ENCODE results near the gene ZNRF1. TPM values are rescaled to one million over a fixed set of nuclear protein-coding genes. Genes with fewer than 3 reads are reported as not detected.

Gene ZNRF1
- total RNA-seq, 1 experiment from 2014 or later: 48.2 TPM

- ChIA-PET POLR2A (interaction anchor here (0.8 to 1.3 kb wide), 3 partner anchors 13 to 27 kb away, joined by 3 to 6 read pairs (median 5); partner anchors contain the start of genes WDR59 and ZNRF1), RAD21 (ENCODE audit: low non-redundant PET in 1 of 2, low total read pairs in 2 of 2, uncharacterized antibody in 2 of 2, unreplicated experiment in 2 of 2) (interaction anchor here (1.2 to 1.3 kb wide), 2 partner anchors 99 to 100 kb away, joined by 3 to 4 read pairs; no protein-coding TSS in a partner anchor), CTCF (interaction anchor here (0.9 to 3.3 kb wide), 4 partner anchors 13 to 99 kb away, joined by 3 to 19 read pairs (median 10); partner anchors contain the start of gene ZNRF1)
- H3K27me3 ChIP-seq (ENCODE audit: insufficient read depth, low read length): no peaks in the 10 kb centered on the region
- peak; percentile 57 for TF ChIP-seq MAX (IDR thresholded peaks at IDR 0.05)
- TF ChIP-seq YY1 (IDR thresholded peaks at IDR 0.05; ENCODE audit: extremely low read depth, insufficient replicate concordance, low read depth, low read length): peak; percentile 51
- no peak for TF ChIP-seq CTCF (IDR thresholded peaks at IDR 0.05 in 2 of 3, conservative IDR thresholded peaks at IDR 0.05 in 1 of 3; ENCODE audit: borderline replicate concordance in 1 of 3, insufficient read depth in 1 of 3, low read depth in 2 of 3, low read length in 2 of 3)
- TF ChIP-seq SRF (IDR thresholded peaks at IDR 0.05; ENCODE audit: low read depth): 0 out of 2 replicates have a peak, but pooled peaks have one; percentile 34
- TF ChIP-seq ZNF274 (IDR thresholded peaks at IDR 0.05; ENCODE audit: low read depth, low read length): no peak
- peak; percentile 88 for TF ChIP-seq FOSL1 (IDR thresholded peaks at IDR 0.05; ENCODE audit: low read depth)
- TF ChIP-seq SP1 (IDR thresholded peaks at IDR 0.05; ENCODE audit: low read depth): peak; percentile 79
- TF ChIP-seq, protein P1, sequence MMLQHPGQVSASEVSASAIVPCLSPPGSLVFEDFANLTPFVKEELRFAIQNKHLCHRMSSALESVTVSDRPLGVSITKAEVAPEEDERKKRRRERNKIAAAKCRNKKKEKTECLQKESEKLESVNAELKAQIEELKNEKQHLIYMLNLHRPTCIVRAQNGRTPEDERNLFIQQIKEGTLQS (IDR thresholded peaks at IDR 0.05): 0 out of 2 replicates have a peak, but pooled peaks have one; percentile 17
- peak; percentile 38; the same call in 1 of the 2 replicates for TF ChIP-seq RAD21 (IDR thresholded peaks at IDR 0.05; ENCODE audit: low read depth)
- no peak for TF ChIP-seq SIN3A (IDR thresholded peaks at IDR 0.05; ENCODE audit: low read depth)
- TF ChIP-seq CEBPB (IDR thresholded peaks at IDR 0.05; ENCODE audit: low read depth): 0 out of 2 replicates have a peak, but pooled peaks have one; percentile 53
- TF ChIP-seq, protein P2, sequence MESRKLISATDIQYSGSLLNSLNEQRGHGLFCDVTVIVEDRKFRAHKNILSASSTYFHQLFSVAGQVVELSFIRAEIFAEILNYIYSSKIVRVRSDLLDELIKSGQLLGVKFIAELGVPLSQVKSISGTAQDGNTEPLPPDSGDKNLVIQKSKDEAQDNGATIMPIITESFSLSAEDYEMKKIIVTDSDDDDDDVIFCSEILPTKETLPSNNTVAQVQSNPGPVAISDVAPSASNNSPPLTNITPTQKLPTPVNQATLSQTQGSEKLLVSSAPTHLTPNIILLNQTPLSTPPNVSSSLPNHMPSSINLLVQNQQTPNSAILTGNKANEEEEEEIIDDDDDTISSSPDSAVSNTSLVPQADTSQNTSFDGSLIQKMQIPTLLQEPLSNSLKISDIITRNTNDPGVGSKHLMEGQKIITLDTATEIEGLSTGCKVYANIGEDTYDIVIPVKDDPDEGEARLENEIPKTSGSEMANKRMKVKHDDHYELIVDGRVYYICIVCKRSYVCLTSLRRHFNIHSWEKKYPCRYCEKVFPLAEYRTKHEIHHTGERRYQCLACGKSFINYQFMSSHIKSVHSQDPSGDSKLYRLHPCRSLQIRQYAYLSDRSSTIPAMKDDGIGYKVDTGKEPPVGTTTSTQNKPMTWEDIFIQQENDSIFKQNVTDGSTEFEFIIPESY (IDR thresholded peaks at IDR 0.05; ENCODE audit: extremely low read depth, insufficient replicate concordance, low read length): no peak
- TF ChIP-seq CBX3 (IDR thresholded peaks at IDR 0.05; ENCODE audit: low read depth): peak; percentile 81
- peak; percentile 81 for TF ChIP-seq JUND (IDR thresholded peaks at IDR 0.05)
- no peak for TF ChIP-seq EZH2 (IDR thresholded peaks at IDR 0.05)
- H3K36me3 ChIP-seq (ENCODE audit: control insufficient read depth in 1 of 2, insufficient read depth in 2 of 2, low read length in 2 of 2): peaks cover 0 to 7% of the 10 kb centered on the region in 2 experiments; a peak in 1 of 4 replicates
- peak overlapping the region; percentile 88 for H3K27ac ChIP-seq (ENCODE audit: low read depth, low read length)
- no peaks in the 10 kb centered on the region for H4K20me1 ChIP-seq (ENCODE audit: insufficient read depth)
- H3K4me2 ChIP-seq (ENCODE audit: low read length): peak overlapping the region; percentile 78
- peak; percentile 83 for ATAC-seq
- H3K9me3 ChIP-seq (ENCODE audit: control insufficient read depth in 1 of 2, insufficient read depth in 1 of 2, low read depth in 1 of 2, low read length in 2 of 2): no peaks in the 10 kb centered on the region
- intact Hi-C loops (cut with micrococcal nuclease): no loop called here
- H3K4me1 ChIP-seq (ENCODE audit: control insufficient read depth in 1 of 2, insufficient read depth in 2 of 2, low read length in 2 of 2): peaks cover 65 to 76% of the 10 kb centered on the region in 2 experiments
- H3K79me2 ChIP-seq (ENCODE audit: insufficient read depth, low read length): peaks cover 91% of the 10 kb centered on the region
- BruUV-seq (replicated peaks): no TSS peak
- no peaks in the 10 kb centered on the region for H3K9me2 ChIP-seq (ENCODE audit: insufficient read depth)
- DNase-seq (ENCODE audit: low read depth, low spot score): peak; percentile 75
- peak overlapping the region; percentile 59 for H3K9ac ChIP-seq (ENCODE audit: low read length)
- H3K4me3 ChIP-seq (replicated peaks in 1 of 2; ENCODE audit: low read depth in 1 of 2, low read length in 2 of 2): peak overlapping the region; percentile 24 to 46
- H2AFZ ChIP-seq (ENCODE audit: low read depth, low read length, poor library complexity, severe bottlenecking): no peak overlapping the region
These were observed 12.9 kb downstream of the ZNRF1 start for GRCh38 chr16:75011634-75012307.
